Muscle layer of colon (tissue), 2 donors: ENCODE data around the gene TRIM29.

Source experiments
- H3K27ac ChIP-seq: one replicate; pipeline ENCODE4 v1.7.0; 2013; ENCODE audit warnings: low read depth, mild to moderate bottlenecking, low read length, moderate library complexity
- H3K27me3 ChIP-seq, 2 donors: one replicate each; pipeline ENCODE4 v1.7.0; 2013; ENCODE audit warnings: low read length in 2 of 2, mild to moderate bottlenecking in 2 of 2; ENCODE audit not compliant: insufficient read depth in 2 of 2, control insufficient read depth in 1 of 2
- H3K36me3 ChIP-seq: one replicate; pipeline ENCODE4 v1.7.0; 2013; ENCODE audit warnings: mild to moderate bottlenecking, low read length; ENCODE audit not compliant: insufficient read depth
- H3K4me1 ChIP-seq: one replicate; pipeline ENCODE4 v1.7.0; 2013; ENCODE audit warnings: mild to moderate bottlenecking, low read length; ENCODE audit not compliant: insufficient read depth
- H3K4me3 ChIP-seq, 2 donors: one replicate each; pipeline ENCODE4 v1.7.0; 2013; ENCODE audit warnings: low read length in 2 of 2, low read depth in 1 of 2, mild to moderate bottlenecking in 1 of 2, moderate library complexity in 1 of 2
- H3K9ac ChIP-seq: one replicate; pipeline ENCODE4 v1.7.0; 2013; ENCODE audit warnings: low read length
- H3K9me3 ChIP-seq: one replicate; pipeline ENCODE4 v1.7.0; 2013; ENCODE audit warnings: mild to moderate bottlenecking, low read length
- donor health status: abdominal sarcoma.
- donor health status: Adenocarcinoma of cecum.

The TRIM29 gene

DNA sequence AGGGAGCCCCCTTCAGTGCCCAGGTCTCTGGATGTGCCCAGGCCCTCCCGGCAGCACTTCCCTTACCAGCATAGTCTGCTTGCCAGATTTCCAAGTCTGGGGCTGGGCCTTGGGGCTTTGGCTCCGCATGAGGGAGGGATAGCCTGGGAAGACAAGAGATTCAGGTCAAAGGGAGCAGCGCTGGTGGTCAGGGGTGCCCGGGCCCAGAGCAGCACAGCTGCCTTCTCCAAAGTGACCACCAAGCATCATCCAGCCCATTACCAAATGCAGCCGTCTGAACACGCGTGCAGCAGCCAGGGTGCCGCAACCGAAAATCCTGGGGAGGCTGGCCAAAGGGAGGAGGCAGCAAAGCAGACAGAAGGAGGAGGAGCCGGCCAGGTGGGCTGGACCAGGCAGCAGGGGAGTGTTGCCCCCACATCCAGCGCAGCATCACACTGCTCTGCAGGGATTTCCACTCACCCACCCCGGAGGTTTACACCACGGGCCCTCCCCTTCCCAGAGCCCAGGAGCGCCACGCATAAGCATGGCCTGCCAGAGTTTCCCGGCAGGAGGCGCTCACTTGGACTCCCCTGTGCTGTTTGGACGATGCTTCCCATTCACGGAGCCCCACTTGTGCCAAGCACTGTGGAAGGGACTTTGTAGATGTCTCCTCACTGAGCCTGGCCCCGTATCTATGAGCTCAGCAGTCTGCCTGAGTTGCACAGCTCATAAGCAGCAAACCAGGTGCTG lies 22.5 kb downstream of the TRIM29 start:
- no peaks in the 10 kb centered on the region for H3K27me3 ChIP-seq
- H3K27ac ChIP-seq = no peak overlapping the region
- H3K9me3 ChIP-seq = no peaks in the 10 kb centered on the region
- H3K4me1 ChIP-seq = no peaks in the 10 kb centered on the region
- H3K36me3 ChIP-seq = no peaks in the 10 kb centered on the region
- H3K4me3 ChIP-seq = no peak overlapping the region
- no peak overlapping the region for H3K9ac ChIP-seq

DNA sequence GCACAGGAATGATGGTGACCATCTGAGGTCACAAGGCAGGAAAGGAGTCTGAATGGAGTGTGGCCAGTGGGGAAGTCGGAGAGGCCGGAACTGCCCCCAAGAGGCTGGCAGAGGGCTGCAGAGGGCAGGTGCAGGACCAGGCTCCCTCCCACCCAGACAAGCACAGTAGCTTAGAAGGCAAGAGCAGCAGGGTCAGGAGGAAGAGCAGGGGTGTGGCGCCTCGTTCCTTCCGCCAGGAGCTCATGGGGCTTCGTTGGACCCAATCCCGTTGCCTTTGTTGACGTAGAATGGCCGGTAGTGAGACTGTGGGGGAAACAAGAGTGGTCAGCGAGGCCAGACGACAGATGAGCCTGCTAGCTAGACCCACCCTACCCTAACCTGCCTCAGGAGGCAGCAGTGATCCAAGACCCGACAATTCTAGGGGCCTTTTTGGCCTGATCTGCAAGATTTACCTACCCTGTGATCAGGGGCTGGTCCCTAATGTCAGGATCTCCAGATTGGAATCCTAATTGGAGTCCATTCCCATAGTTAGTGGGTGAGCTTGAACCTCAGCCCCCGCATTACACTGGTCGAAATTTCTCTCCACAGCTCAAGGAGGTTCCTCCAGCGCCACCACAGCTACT lies 25.6 kb downstream of the TRIM29 start:
- Histone ChIP-seq H3K9me3 (no peaks in the 10 kb centered on the region), H3K4me3 (no peak overlapping the region), H3K27me3 (no peaks in the 10 kb centered on the region), H3K9ac (no peak overlapping the region), H3K36me3 (no peaks in the 10 kb centered on the region), H3K4me1 (no peaks in the 10 kb centered on the region), H3K27ac (no peak overlapping the region)

- no peaks in the 10 kb centered on the region for H3K27me3 ChIP-seq
- H3K4me3 ChIP-seq = no peak overlapping the region
- no peak overlapping the region for H3K27ac ChIP-seq
- H3K36me3 ChIP-seq = no peaks in the 10 kb centered on the region
- H3K9ac ChIP-seq = no peak overlapping the region
- H3K9me3 ChIP-seq = no peaks in the 10 kb centered on the region
- H3K4me1 ChIP-seq = no peaks in the 10 kb centered on the region
These were observed 28.4 kb downstream of the TRIM29 start for GRCh38 chr11:120109531-120109930.

- no peak overlapping the region for H3K9ac ChIP-seq
- H3K4me1 ChIP-seq = no peaks in the 10 kb centered on the region
- no peaks in the 10 kb centered on the region for H3K36me3 ChIP-seq
- no peak overlapping the region for H3K27ac ChIP-seq
- H3K9me3 ChIP-seq = no peaks in the 10 kb centered on the region
- H3K4me3 ChIP-seq = no peak overlapping the region
- no peaks in the 10 kb centered on the region for H3K27me3 ChIP-seq
These were observed 29.1 kb downstream of the TRIM29 start for GRCh38 chr11:120108785-120109168.

DNA sequence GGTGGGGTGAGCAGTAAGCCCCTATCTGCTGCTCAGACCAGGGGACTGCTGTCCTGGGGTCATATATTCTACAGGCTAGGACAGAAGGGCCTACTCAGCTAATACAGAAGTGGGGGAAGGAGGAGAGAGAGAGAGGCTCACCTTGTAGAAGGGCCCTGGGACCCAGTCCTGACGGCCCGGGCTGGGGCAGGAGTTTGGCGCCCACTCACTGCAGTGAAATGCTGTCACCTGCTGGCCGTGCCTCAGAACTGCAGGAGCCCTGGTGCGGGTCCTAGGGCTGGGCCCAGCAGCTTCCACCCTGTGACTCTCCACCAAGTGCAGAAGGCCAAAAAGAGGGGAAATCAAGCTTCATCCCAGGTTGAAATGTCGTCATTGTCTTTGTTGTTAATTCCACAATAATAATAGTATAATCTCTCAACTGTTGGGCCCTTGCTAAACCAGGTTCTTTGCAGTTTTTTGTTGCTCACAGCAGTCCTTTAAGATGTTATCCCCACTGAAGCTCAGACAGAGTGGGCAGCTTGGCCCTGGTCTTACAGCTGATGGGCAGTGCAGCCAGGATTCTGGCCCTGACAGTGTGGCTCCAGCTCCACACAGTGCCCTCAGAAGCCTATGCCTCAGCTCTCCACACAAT lies 29.6 kb downstream of the TRIM29 start:
- no peak overlapping the region for H3K9ac ChIP-seq
- no peak overlapping the region for H3K4me3 ChIP-seq
- H3K27me3 ChIP-seq = no peaks in the 10 kb centered on the region
- H3K36me3 ChIP-seq = no peaks in the 10 kb centered on the region
- H3K27ac ChIP-seq = no peak overlapping the region
- H3K9me3 ChIP-seq = no peaks in the 10 kb centered on the region
- no peaks in the 10 kb centered on the region for H3K4me1 ChIP-seq

DNA sequence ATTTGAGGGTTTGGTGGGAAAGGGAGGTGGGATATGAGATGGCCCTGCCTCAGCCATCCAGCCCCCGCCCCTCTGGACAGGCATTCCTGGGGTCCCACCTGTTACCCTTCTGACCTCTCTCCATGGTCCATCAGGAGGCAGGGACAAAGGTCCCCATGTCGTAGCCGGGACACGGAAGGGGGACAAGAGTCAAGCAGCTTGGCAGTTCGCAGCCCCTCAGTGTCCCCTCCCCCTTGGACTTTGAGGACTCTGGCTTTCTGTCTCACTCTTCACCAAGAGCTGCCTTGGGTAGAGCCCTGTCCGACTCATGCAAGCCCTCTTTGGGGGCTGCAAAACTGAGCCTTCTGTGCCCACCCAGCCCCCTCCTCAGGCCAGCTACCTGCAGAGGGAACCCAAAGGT lies 30.2 kb downstream of the TRIM29 start:
- H3K27ac ChIP-seq = no peak overlapping the region
- H3K9me3 ChIP-seq = no peaks in the 10 kb centered on the region
- no peak overlapping the region for H3K4me3 ChIP-seq
- no peaks in the 10 kb centered on the region for H3K27me3 ChIP-seq
- no peaks in the 10 kb centered on the region for H3K4me1 ChIP-seq
- H3K36me3 ChIP-seq = no peaks in the 10 kb centered on the region
- no peak overlapping the region for H3K9ac ChIP-seq

- Histone ChIP-seq H3K27me3 (no peaks in the 10 kb centered on the region), H3K9me3 (no peaks in the 10 kb centered on the region), H3K9ac (no peak overlapping the region), H3K4me3 (no peak overlapping the region), H3K4me1 (no peaks in the 10 kb centered on the region), H3K36me3 (no peaks in the 10 kb centered on the region), H3K27ac (no peak overlapping the region)
These were observed 31.4 kb downstream of the TRIM29 start for GRCh38 chr11:120106354-120107150.

DNA sequence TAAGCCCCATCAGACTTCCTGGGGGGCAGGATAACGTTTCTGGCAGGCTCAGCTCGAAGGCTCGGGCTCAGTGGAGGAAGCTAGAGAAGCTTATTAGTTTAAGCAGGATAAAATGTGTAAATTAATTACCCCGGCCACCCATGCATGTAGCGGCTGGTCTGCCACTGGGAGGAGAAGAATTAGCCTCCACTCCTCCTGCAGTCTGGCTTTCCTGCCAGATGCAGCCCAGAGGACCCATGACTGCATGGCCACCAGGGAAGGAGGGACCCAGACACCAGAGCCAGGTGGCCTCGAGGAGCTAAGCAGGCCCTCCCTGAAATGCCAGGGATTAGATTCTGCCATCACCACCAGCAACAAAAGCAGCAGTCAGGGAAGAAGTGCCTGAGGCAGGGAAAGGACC lies 32.3 kb downstream of the TRIM29 start:
- Histone ChIP-seq H3K9ac (no peak overlapping the region), H3K36me3 (no peaks in the 10 kb centered on the region), H3K4me3 (no peak overlapping the region), H3K9me3 (no peaks in the 10 kb centered on the region), H3K27me3 (no peaks in the 10 kb centered on the region), H3K27ac (no peak overlapping the region), H3K4me1 (no peaks in the 10 kb centered on the region)

- Histone ChIP-seq H3K36me3 (no peaks in the 10 kb centered on the region), H3K9ac (no peak overlapping the region), H3K27ac (no peak overlapping the region), H3K4me1 (no peaks in the 10 kb centered on the region), H3K27me3 (no peaks in the 10 kb centered on the region), H3K4me3 (no peak overlapping the region), H3K9me3 (no peaks in the 10 kb centered on the region)
These were observed 33.8 kb downstream of the TRIM29 start for GRCh38 chr11:120104041-120104565.

GRCh38 chr11:120102864-120103122 lies 35.1 kb downstream of the TRIM29 start:
- Histone ChIP-seq H3K4me3 (no peak overlapping the region), H3K4me1 (no peaks in the 10 kb centered on the region), H3K27ac (no peak overlapping the region), H3K27me3 (peaks cover 0 to 7% of the 10 kb centered on the region in 2 donors), H3K9me3 (no peaks in the 10 kb centered on the region), H3K9ac (no peak overlapping the region), H3K36me3 (no peaks in the 10 kb centered on the region)

GRCh38 chr11:120102050-120102863 lies 35.7 kb downstream of the TRIM29 start:
- no peaks in the 10 kb centered on the region for H3K4me1 ChIP-seq
- peaks cover 0 to 7% of the 10 kb centered on the region in 2 donors for H3K27me3 ChIP-seq
- no peaks in the 10 kb centered on the region for H3K9me3 ChIP-seq
- no peak overlapping the region for H3K27ac ChIP-seq
- no peaks in the 10 kb centered on the region for H3K36me3 ChIP-seq
- no peak overlapping the region for H3K9ac ChIP-seq
- H3K4me3 ChIP-seq = no peak overlapping the region
